Stomach (tissue), 9 donors: ENCODE measurements around the gene EIF4E. TPM values are rescaled to one million over a fixed set of nuclear protein-coding genes. Genes with fewer than 3 reads are reported as not detected.

Source experiments
- DNase-seq, 2 donors: peaks; one replicate each; pipeline versions ENCODE4 v3.0.0 to v3.0.0-alpha.2; 2013 to 2019
- H3K27ac ChIP-seq, 5 donors: fragments of 200-600 bp in 4 of 5; sonication (generic) in 4 of 5; one replicate each; pipeline ENCODE4 v1.5.1; 2013 to 2019; ENCODE audit warnings: mild to moderate bottlenecking in 1 of 5, moderate library complexity in 1 of 5
- H3K27me3 ChIP-seq, 3 donors: fragments of 200-600 bp; sonication (generic); one replicate each; pipeline ENCODE4 v1.5.1; 2017 to 2019; ENCODE audit warnings: mixed run types in 1 of 3
- H3K36me3 ChIP-seq, 4 donors: fragments of 200-600 bp; sonication (generic); 1 replicate in 3 of 4; 2 replicates in 1 of 4; pipeline ENCODE4 v1.5.1; 2016 to 2019
- H3K4me1 ChIP-seq, 4 donors: fragments of 200-600 bp; sonication (generic); one replicate each; pipeline ENCODE4 v1.5.1; 2016 to 2019
- H3K4me3 ChIP-seq, 4 donors: fragments of 200-600 bp; sonication (generic) in 3 of 4; one replicate each; pipeline ENCODE4 v1.5.1; 2016 to 2019; ENCODE audit warnings: mild to moderate bottlenecking in 1 of 4
- H3K9me3 ChIP-seq, 4 donors: fragments of 200-600 bp; sonication (generic); one replicate each; pipeline ENCODE4 v1.5.1; 2016 to 2019
- CTCF ChIP-seq, 7 experiments: fragments of 450-650 bp in 4 of 7; fragments of 200-600 bp in 3 of 7; sonication (generic) in 3 of 7; IDR thresholded peaks; one replicate each; pipeline ENCODE4 v1.5.1; 2016 to 2019; ENCODE audit warnings: antibody characterized with exemption in 7 of 7, control low read depth in 2 of 7, mild to moderate bottlenecking in 1 of 7
- EP300 ChIP-seq: sonication (generic); formaldehyde crosslinking; IDR thresholded peaks from one replicate; pipeline ENCODE4 v1.6.1; 2017; ENCODE audit warnings: antibody characterized with exemption
- POLR2A ChIP-seq, 4 donors: fragments of 450-650 bp; IDR thresholded peaks; one replicate each; pipeline ENCODE4 v1.6.1; 2016; ENCODE audit warnings: antibody characterized with exemption in 4 of 4, control low read depth in 2 of 4, mild to moderate bottlenecking in 1 of 4, moderate library complexity in 1 of 4
- POLR2AphosphoS5 ChIP-seq, 3 donors: sonication (generic); formaldehyde crosslinking; IDR thresholded peaks; one replicate each; pipeline ENCODE4 v1.6.1; 2016; ENCODE audit warnings: antibody characterized with exemption in 3 of 3
- WGBS, 5 donors: extraction: QIAGEN DNeasy Blood & Tissue Kit in 3 of 5; methylation state at CpG; one replicate each; pipeline versions ENCODE4 v1.1.5 to v1.1.7; 2013 to 2018; 5-methylcytosine and 5-hydroxymethylcytosine counted together
- intact Hi-C: fragments of 100-400 bp; cut with DNase I; formaldehyde crosslinking; loops from one replicate; pipeline ENCODE4 v1.15.1; 2023; ENCODE audit warnings: low total_unique reads
- polyA plus RNA-seq, 3 donors: library from polyadenylated mRNA; stranded (reverse); fragments of 200-250 nt; gene quantifications; one replicate each; pipeline ENCODE4 v1.2.3, GENCODE V29; 2013
- total RNA-seq, 5 donors: library from RNA; depleted of rRNA; stranded (reverse); fragments of >200 nt; gene quantifications; one replicate each; pipeline versions ENCODE4 v1.1.0 to v1.2.3, GENCODE V29; 2014 to 2016
- donor health status: healthy with polysubstance abuse.
- donor health status: Bipolar disorder and iron deficiency.
- donor health status: healthy.

The EIF4E gene
- total and polyA plus RNA-seq, 8 donors = 7.0 to 148 (median 53.5) TPM

- 22 to 61% (median 56%) methylated on average over 2 of the region's 2 CpGs for WGBS, 5 donors
- intact Hi-C loops = no loop called here
- Histone ChIP-seq H3K4me3 (no peak overlapping the region), H3K36me3 (peaks cover 8 to 26% (median 14%) of the 10 kb centered on the region in 4 donors), H3K4me1 (peaks cover 6 to 58% (median 29%) of the 10 kb centered on the region in 4 donors), H3K27ac (no peak overlapping the region), H3K27me3 (no peaks in the 10 kb centered on the region), H3K9me3 (no peaks in the 10 kb centered on the region)
- TF ChIP-seq EP300 (no peak), POLR2A (IDR thresholded peaks at IDR 0.05) (no peak), POLR2AphosphoS5 (IDR thresholded peaks at IDR 0.05) (no peak), CTCF (IDR thresholded peaks at IDR 0.05) (no peak)
- DNase-seq = no peak
Measured at GRCh38 chr4:98903561-98903960, 25.4 kb downstream of the EIF4E start.

- Histone ChIP-seq H3K9me3 (no peaks in the 10 kb centered on the region), H3K27me3 (no peaks in the 10 kb centered on the region), H3K4me1 (peaks cover 0 to 18% (median 11%) of the 10 kb centered on the region in 4 donors), H3K4me3 (no peak overlapping the region), H3K36me3 (peaks cover 8 to 51% (median 36%) of the 10 kb centered on the region in 4 donors), H3K27ac (no peak overlapping the region)
- TF ChIP-seq EP300 (no peak), POLR2AphosphoS5 (IDR thresholded peaks at IDR 0.05) (no peak), POLR2A (IDR thresholded peaks at IDR 0.05) (no peak), CTCF (IDR thresholded peaks at IDR 0.05) (no peak)
- intact Hi-C loops = no loop called here
- 78 to 94% (median 84%) methylated on average over 1 of the region's 1 CpG for WGBS, 5 donors
- DNase-seq = no peak
Measured at GRCh38 chr4:98899277-98899676, 29.7 kb downstream of the EIF4E start.

GRCh38 chr4:98891478-98892337 is 37.2 kb downstream of the EIF4E start:
- DNase-seq = no peak
- Histone ChIP-seq H3K27me3 (no peaks in the 10 kb centered on the region), H3K36me3 (peaks cover 11 to 70% (median 53%) of the 10 kb centered on the region in 4 donors), H3K4me3 (no peak overlapping the region), H3K4me1 (peaks cover 0 to 6% (median 0%) of the 10 kb centered on the region in 4 donors), H3K9me3 (no peaks in the 10 kb centered on the region), H3K27ac (no peak overlapping the region)
- WGBS, 5 donors = 97 to 99% (median 98%) methylated on average over 11 of the region's 11 CpGs
- TF ChIP-seq POLR2AphosphoS5 (IDR thresholded peaks at IDR 0.05) = no peak
- TF ChIP-seq POLR2A (IDR thresholded peaks at IDR 0.05) = no peak
- TF ChIP-seq CTCF (IDR thresholded peaks at IDR 0.05) = no peak
- TF ChIP-seq EP300 = no peak
- intact Hi-C loops = no loop called here

GRCh38 chr4:98890702-98891455 is 38.1 kb downstream of the EIF4E start:
- 84 to 87% (median 85%) methylated on average over 6 of the region's 6 CpGs for WGBS, 5 donors
- intact Hi-C loops = no loop called here
- TF ChIP-seq CTCF (IDR thresholded peaks at IDR 0.05) (no peak), POLR2AphosphoS5 (IDR thresholded peaks at IDR 0.05) (no peak), POLR2A (IDR thresholded peaks at IDR 0.05) (no peak), EP300 (no peak)
- Histone ChIP-seq H3K9me3 (no peaks in the 10 kb centered on the region), H3K4me3 (no peak overlapping the region), H3K4me1 (peaks cover 0 to 6% (median 0%) of the 10 kb centered on the region in 4 donors), H3K27ac (no peak overlapping the region), H3K36me3 (peaks cover 19 to 70% (median 58%) of the 10 kb centered on the region in 4 donors), H3K27me3 (no peaks in the 10 kb centered on the region)
- DNase-seq = no peak
